ENCODE results near the gene FKBP10.

FKBP10 gene

GRCh38 chr17:41799366-41799765, 13.4 kb upstream of the FKBP10 start:
- no peaks in the 10 kb centered on the region for H3K36me3 ChIP-seq
- no peaks in the 10 kb centered on the region for H3K9me3 ChIP-seq (replicated peaks in 1 of 11)
- H3K9ac ChIP-seq, result no peak overlapping the region
- no peak overlapping the region for H3K4me2 ChIP-seq
- H3K27ac ChIP-seq, result no peak overlapping the region
- no peaks in the 10 kb centered on the region for H3K27me3 ChIP-seq
- no peaks in the 10 kb centered on the region; a peak in 1 of 22 replicates for H4K20me1 ChIP-seq
- H3K4me3 ChIP-seq, result no peak overlapping the region
- peaks cover 23 to 39% (median 32%) of the 10 kb centered on the region in 10 experiments for H3K4me1 ChIP-seq
- TF ChIP-seq Cebpa-rat (IDR thresholded peaks at IDR 0.05), result no peak

- peak overlapping the region in 2 of 11 experiments; percentile 8 to 21; a peak in 1 of 22 replicates for H3K27ac ChIP-seq
Observed at GRCh38 chr17:41800601-41801373, 12.0 kb upstream of the FKBP10 start.

GRCh38 chr17:41801374-41802271, 11.2 kb upstream of the FKBP10 start:
- Histone ChIP-seq H3K9ac (peak overlapping the region in 3 of 11 experiments; percentile 6 to 26 (median 25); a peak in 2 of 22 replicates), H4K20me1 (no peaks in the 10 kb centered on the region; a peak in 1 of 22 replicates), H3K4me1 (peaks cover 19 to 33% (median 29%) of the 10 kb centered on the region in 10 experiments; a peak in 19 of 20 replicates)

More at GRCh38 chr17:41800601-41801373, 12.0 kb upstream of the FKBP10 start:
- peak overlapping the region in 2 of 11 experiments; percentile 2 to 6; a peak in 4 of 22 replicates for H3K9ac ChIP-seq
- H3K4me2 ChIP-seq, result peak overlapping the region in 10 of 11 experiments; percentile 20 to 69 (median 54); a peak in 19 of 22 replicates
- peaks cover 27 to 35% (median 32%) of the 10 kb centered on the region in 10 experiments for H3K4me1 ChIP-seq
- TF ChIP-seq Cebpa-rat (IDR thresholded peaks at IDR 0.05), result no peak
- no peaks in the 10 kb centered on the region; a peak in 1 of 22 replicates for H4K20me1 ChIP-seq
- no peak overlapping the region for H3K4me3 ChIP-seq
- no peaks in the 10 kb centered on the region for H3K36me3 ChIP-seq
- no peaks in the 10 kb centered on the region for H3K9me3 ChIP-seq (replicated peaks in 1 of 11)
- no peaks in the 10 kb centered on the region for H3K27me3 ChIP-seq

GRCh38 chr17:41803049-41804020, 9.5 kb upstream of the FKBP10 start:
- H3K27me3 ChIP-seq, result no peaks in the 10 kb centered on the region
- H3K4me3 ChIP-seq, result no peak overlapping the region
- H3K9me3 ChIP-seq (replicated peaks in 1 of 11), result no peaks in the 10 kb centered on the region
- 0 out of 22 replicates have a peak overlapping the region, but pooled peaks of 1 of the 11 experiments have one; percentile 14 for H3K27ac ChIP-seq
- H3K9ac ChIP-seq, result 0 out of 22 replicates have a peak overlapping the region, but pooled peaks of 1 of the 11 experiments have one; percentile 39
- H3K4me2 ChIP-seq, result peak overlapping the region; percentile 54 to 81 (median 61)
- peaks cover 18 to 33% (median 29%) of the 10 kb centered on the region in 10 experiments; a peak in 19 of 20 replicates for H3K4me1 ChIP-seq
- no peak for TF ChIP-seq Cebpa-rat (IDR thresholded peaks at IDR 0.05)
- no peaks in the 10 kb centered on the region; a peak in 2 of 22 replicates for H4K20me1 ChIP-seq
- 0 out of 22 replicates have a peak, but pooled peaks cover 0 to 12% (median 0%) of the 10 kb centered on the region in 11 experiments for H3K36me3 ChIP-seq

More at GRCh38 chr17:41801374-41802271, 11.2 kb upstream of the FKBP10 start:
- Histone ChIP-seq H3K4me3 (no peak overlapping the region), H3K36me3 (0 out of 22 replicates have a peak, but pooled peaks cover 0 to 5% (median 0%) of the 10 kb centered on the region in 11 experiments), H3K4me2 (peak overlapping the region; percentile 20 to 69 (median 52); a peak in 19 of 22 replicates), H3K9me3 (replicated peaks in 1 of 11) (no peaks in the 10 kb centered on the region), H3K27ac (0 out of 22 replicates have a peak overlapping the region, but pooled peaks of 1 of the 11 experiments have one; percentile 21), H3K27me3 (no peaks in the 10 kb centered on the region)
- no peak for TF ChIP-seq Cebpa-rat (IDR thresholded peaks at IDR 0.05)

- Histone ChIP-seq H3K4me1 (peaks cover 30 to 37% (median 35%) of the 10 kb centered on the region in 10 experiments), H3K9ac (no peak overlapping the region), H3K27ac (no peak overlapping the region), H3K36me3 (0 out of 22 replicates have a peak, but pooled peaks cover 0 to 12% (median 0%) of the 10 kb centered on the region in 11 experiments), H3K9me3 (replicated peaks in 1 of 11) (no peaks in the 10 kb centered on the region), H3K4me3 (no peak overlapping the region), H4K20me1 (peaks cover 0 to 16% (median 0%) of the 10 kb centered on the region in 11 experiments; a peak in 6 of 22 replicates), H3K27me3 (peaks cover 0 to 6% (median 0%) of the 10 kb centered on the region in 11 experiments; a peak in 4 of 22 replicates), H3K4me2 (no peak overlapping the region)
- TF ChIP-seq Cebpa-rat (IDR thresholded peaks at IDR 0.05), result no peak
Observed at GRCh38 chr17:41806685-41807445, 5.9 kb upstream of the FKBP10 start.

GRCh38 chr17:41810659-41811548, 1.9 kb upstream of the FKBP10 start:
- Histone ChIP-seq H3K27me3 (peaks cover 0 to 6% (median 0%) of the 10 kb centered on the region in 11 experiments; a peak in 5 of 22 replicates), H3K4me1 (peaks cover 20 to 49% (median 42%) of the 10 kb centered on the region in 10 experiments), H3K4me2 (peak overlapping the region; percentile 93 to 100 (median 97)), H3K9me3 (replicated peaks in 1 of 11) (no peaks in the 10 kb centered on the region), H3K9ac (peak overlapping the region; percentile 67 to 84 (median 79)), H3K36me3 (0 out of 22 replicates have a peak, but pooled peaks cover 0 to 12% (median 0%) of the 10 kb centered on the region in 11 experiments), H3K27ac (peak overlapping the region in 10 of 11 experiments; percentile 30 to 77 (median 68); a peak in 19 of 22 replicates), H3K4me3 (peak overlapping the region; percentile 63 to 83 (median 71)), H4K20me1 (peaks cover 0 to 16% (median 0%) of the 10 kb centered on the region in 11 experiments; a peak in 6 of 22 replicates)
- no peak for TF ChIP-seq Cebpa-rat (IDR thresholded peaks at IDR 0.05)

Data from BLaER1 treated with 17β-estradiol and CSF1 and Interleukin-3, amounts not matched to agents 10 nM and 100 nM (cell line).